CD4-positive, alpha-beta T cell treated with Interleukin-2 at 100 ng/mL for 4 hours (primary cell): Measurements from ENCODE around the gene FKBP15.
"Not testable (repeated sequence)": the region's sequence is repeated elsewhere in the genome, so short reads cannot be mapped to it uniquely, and the experiment has no call there.

Source experiments
- DNase-seq: peaks from one replicate; pipeline ENCODE4 v3.0.0-alpha.2; 2020; ENCODE audit warnings: low spot score

FKBP15 gene

DNA sequence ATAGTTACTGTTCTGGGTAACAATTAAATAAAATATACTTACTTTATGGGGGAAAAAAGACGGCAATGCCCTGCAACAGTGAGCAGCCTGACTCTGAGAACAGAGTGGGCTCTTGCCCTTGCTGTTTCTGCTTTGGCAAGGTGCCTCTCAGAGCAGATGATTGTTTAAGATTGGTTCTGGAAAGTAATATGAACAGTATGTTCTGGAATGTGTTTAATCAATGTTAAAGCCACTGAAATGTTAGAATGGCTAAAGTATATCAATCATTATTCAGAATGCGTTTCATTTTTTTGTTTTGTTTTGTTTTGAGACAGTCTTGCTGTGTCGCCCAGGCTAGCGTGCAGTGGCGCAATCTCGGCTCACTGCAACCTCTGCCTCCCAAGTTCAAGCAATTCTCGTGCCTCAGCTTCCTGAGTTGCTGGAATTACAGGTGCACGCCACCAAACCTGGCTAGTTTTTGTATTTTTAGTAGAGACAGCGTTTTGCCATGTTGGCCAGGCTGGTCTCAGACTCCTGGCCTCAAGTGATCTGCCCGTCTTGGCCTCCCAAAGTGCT lies 14.7 kb upstream of the FKBP15 start:
- not testable (repeated sequence) for DNase-seq

DNA sequence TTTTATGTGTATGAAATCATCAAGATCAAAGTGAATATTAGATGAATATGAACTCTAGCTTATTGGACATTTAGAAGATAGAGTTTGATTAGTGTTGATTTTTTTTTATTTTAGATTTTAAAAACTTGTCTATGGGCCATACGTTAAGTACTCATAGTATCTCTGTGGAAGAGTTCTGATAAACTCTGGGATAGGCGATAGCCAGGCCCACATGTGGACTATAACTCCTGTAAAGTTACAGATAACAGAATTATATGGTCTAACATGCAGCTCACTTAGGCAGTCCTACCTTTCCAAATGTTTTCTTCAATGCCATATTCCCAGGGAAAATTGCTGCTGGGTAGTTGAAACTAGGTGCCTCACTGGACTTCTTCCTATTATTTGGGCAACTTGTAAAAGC lies 10.6 kb upstream of the FKBP15 start:
- DNase-seq = no peak

DNA sequence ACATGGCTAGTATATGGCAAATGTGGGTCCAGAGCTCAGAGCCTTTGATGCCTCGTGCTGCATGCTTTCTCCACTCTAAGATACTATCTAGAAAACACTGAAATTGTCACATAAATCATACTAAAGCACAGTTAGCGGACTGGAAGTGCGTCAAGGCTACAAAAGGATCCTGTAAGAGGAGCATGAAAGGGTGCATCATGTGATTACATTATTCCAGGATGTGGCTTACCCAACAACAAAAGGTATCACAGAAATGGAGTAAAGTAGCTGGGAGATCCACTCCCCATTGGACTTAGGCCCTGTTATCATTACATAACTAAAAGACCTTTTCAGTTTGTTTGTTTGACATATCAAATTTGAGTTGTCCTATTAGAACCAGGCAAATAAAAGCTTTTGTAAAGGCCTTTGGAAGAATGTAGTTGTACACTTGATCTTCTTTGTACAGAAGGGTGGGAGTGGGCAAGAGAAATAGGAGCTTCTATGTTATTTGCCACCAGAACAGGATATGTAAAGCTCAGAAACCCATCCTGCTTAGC lies 7.1 kb upstream of the FKBP15 start:
- no peak for DNase-seq

DNA sequence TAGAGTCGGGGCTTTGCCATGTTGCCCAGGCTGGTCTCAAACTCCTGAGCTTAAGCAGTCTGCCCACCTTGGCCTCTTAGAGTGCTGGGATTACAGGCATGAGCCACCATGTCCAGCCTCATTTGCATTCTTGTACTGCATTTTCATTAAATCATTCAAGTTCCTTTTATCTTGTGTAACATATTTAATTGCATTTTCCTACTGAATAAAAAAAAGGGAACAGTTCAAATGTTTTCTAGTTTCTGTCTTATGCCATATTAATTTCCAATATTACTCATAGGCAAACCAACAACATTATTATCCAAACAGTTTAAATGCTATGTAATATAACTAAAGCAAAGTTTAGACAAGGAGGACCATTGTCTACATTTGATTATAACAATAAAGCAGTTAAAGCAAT lies 6.4 kb upstream of the FKBP15 start:
- no peak for DNase-seq

DNA sequence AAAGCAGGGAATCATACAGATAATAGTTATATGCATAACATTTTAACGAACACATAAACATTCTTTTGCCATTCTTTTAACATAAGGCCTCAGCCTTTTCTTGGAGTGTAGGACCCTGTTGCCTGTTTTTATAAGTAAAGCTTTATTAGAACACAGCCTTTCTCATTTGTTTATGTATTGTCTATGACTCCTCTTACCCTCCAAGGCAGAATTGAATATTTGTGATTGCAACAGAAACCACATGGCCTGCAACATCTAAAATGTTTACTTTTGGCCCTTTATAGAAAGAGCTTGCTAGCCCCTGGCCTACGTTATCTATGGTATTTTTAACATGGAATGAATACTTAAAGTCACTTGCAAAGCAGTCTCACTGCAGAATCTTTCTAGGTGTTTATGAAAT lies 2.9 kb upstream of the FKBP15 start:
- DNase-seq = no peak

DNA sequence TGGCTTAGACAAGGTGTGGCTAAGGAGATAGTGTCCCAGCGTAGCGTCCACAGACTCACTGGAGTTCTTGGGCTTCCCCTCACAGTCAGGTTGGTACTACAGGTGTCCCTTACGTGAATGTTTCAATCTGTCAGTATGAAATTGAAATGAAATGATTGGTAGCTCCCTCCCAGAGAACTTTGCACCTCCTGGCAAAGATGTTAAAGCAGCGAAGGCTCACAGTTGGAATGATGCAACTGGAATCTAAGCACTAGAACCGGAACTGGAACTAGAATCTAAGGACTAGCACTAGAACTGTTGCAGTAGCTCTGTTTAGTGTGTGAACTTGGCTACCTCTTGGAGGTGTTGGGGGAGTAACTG lies 1.4 kb upstream of the FKBP15 start:
- DNase-seq = no peak

DNA sequence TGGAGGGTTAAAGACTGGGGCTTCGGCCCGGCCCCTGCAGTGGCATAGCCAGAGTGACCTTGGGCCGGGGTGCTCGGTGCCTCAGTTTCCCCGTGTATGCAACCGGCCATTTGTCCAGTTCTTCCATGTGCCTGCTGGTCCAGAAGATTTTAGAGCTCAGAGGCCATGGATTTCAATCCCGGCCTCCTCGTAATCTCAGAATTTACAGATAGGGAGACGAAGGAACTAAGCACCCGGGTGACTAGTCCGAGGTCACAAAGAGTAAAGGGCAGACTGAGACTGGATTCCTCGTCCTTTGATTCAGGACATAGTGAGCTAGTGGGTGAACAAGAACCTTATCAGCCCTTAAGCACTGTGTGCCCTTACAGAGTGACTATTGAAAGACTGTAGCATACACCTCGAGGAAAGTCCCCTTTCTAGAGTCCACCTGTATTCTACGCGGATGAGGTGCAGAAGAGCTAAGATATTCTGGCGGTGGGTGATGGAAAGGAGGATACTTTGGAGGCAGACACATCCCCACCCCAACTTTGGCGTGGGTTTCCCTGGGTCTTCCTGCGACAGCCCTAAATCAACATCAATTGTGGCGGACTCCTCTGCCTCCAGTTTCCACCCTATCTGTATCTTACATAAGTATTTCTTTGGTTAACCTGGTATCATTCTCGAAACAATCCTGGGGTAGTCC lies 864 bp upstream of the FKBP15 start:
- DNase-seq = no peak

DNA sequence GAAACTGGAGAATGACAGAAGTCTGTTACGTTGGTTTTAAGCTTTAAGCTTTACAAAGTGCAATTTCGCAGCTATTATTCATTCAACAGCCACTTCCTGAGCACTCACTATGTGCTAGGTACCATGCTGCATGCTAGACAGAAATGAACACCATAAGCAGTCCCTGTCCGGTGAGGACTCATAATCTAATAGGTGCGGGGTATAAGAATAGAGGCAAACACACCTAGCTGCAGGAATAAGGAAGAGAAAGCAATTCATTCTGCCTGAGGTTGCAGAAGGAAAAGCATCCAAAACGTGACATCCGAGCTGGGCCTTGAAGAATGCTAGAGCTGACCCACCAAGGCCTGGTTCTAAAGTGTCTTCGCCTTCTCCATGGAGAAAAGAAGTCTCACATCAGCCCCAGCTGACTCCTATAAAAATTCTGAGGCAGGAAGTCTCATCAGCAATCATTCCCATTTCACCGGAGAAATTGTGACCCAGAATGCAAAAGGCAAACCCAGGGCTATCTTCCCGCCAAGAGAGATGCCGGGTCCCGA lies 542 bp downstream of the FKBP15 start:
- DNase-seq = peak; percentile 25

DNA sequence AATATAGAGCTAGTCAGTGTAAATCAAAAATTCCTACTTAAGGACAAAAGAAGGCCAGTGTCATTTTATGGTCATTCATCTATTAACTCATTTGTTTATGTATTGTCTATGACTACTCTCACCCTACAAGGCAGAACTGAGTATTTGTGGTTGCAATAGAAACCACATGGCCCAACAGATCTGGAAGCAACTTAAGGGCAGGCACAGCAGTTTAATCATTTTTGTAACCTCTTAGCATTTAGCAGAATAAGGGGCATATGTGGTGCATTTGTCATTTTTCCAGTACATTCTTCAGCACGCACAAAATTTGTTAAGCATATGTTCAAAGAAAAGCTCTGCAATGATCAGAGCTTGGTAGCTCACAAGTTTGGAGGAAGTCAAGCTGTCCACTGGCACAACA lies 1.1 kb downstream of the FKBP15 start:
- peak; percentile 42 for DNase-seq

DNA sequence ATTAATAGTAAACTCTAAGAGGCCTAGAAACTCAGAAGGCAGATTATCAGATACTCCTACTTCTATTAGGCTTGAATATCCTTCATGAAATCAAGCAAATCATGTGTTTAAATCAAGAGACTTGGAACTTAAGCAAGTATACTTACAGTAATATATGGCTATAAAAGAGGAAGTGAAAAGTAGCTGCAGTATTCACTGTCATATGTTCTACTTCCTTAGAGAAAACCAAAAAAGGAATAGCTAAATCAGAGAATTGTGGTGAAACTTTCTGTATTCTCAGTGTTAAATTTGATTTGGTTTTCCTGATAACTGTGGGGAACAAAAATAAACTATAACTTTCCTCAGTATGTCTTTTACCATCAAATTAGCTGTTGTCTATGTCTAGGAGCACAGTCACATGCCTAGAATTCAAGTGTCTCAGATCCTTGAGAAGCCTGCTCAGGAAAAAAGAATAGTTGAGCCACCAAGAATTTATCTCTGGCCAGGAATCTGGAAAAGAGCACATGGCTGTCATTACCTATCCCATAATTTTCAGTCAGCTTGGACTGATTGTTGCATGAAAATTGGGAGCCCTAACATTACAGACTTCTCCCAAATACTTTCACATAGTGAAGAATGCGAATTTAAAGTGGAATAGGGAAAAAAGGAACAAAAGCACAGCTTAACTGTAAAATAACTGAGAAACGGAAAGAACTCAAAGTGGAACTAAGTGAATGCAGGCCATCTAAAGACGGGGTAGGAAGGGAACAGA lies 1.7 kb downstream of the FKBP15 start:
- no peak for DNase-seq

DNA sequence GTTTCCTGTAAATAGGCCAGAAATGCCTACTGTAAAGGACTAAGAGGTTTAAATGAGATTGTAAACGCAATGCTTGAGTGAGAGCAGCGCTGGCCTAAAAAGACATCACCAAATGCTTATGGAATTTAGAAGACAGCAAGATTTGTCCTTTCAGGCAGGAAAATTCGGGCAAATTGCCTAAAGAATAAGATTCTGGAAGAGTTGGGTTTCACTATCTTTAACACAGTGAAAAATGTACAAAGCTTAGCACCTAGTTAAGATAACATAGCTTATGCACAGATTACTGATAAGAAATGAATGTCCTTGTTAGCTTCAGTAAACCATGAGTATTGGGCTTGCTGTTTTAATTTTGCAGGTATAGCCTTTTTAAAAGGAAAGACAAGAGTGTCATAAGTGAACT lies 4.7 kb downstream of the FKBP15 start:
- DNase-seq = no peak

DNA sequence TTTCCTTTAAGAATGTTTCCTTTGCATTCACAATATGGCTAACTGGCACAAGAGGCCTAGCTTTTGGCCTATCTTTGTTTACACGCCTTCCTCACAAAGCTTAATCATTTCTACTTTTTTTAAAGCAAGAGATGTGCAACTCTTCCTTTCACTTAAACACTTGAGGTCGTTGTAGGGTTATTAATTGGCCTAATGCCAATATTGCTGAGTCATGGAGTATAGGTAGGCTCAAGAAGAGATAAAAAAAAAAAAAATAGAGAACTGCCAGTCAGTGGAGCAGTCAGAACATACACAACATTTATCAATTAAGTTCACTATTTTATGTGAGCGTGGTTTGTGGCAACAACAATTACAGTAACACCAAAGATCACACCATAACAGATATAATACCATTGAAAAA lies 5.9 kb downstream of the FKBP15 start:
- DNase-seq = peak; percentile 70

DNA sequence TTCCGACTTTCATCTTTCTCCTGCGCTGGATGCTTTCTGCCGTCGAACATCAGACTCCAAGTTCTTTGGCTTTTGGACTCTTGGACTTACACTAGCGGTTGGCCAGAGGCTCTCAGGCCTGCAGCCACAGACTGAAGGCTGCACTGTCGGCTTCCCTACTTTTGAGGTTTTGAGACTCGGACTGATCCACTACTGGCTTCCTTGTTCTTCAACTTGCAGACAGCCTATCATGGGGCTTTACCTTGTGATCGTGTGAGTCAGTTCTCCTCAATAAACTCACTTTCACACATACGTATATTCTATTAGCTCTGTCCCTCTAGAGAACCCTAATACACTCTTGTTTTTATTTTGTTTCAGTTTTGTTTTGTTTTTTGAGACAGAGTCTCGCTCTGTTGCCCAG lies 10.3 kb downstream of the FKBP15 start:
- no peak for DNase-seq

DNA sequence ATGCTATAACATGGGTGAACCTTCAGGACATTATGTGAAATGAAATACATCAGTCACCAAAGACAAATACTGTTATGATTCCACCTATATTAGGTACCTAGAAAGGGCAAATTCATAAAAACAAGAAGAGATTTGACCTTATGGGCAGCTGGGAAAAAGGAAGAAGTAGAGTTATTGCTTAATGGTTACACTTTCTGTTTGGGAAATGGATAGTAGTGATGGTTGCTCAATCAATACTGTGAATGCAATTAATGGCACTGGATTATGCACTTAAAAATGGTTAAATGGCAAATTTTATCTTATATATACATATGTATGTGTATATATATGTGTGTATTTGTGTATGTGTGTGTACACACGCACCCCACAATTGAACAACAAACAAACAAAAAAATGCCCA lies 15.2 kb downstream of the FKBP15 start:
- DNase-seq = no peak

DNA sequence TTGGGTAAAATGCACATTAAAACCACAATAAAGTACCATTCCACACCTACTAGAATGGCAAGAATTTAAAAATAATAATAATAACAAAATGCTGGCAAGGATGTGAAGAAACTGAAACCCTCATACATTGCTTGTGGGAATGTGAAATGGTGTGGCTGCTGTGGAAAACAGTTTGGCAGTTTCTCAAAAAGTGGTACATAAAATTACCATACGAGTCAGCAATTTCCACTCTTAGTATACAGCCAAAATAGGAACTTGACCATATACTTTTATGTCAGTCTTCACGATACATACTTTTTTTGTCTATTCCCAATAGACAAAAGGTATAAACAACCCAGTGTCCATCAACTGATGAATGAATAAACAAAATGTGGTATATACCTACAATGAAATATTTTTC lies 15.6 kb downstream of the FKBP15 start:
- DNase-seq = no peak

DNA sequence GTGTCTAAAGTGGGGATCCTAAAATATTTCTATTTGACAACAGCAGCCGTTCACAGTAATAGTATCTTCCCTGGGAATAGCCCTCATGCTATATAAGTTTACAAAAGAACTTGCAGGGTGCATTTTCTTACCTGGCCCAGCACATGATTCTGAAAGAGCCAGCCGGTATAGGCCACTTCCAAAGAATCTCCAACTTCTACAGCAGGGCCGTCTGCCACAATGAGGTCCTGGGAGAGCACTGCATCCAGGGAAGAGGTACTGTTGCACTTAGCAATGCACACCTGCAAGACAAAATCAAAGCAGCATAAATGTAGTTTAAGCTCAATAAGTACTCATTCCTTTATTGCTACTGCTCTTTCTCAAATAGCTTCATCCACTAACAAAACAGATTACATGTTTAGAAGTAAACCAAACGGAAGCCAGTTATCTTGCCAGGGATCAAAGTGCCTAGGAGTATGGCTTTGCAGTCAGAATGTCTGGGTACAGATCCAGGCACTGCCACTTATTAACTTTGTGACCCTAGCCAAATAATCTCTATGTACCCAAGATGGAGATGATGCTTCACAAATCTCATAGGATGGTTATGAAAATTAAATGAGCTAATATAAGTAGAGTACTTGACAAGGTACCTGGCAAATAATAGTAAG lies 21.3 kb downstream of the FKBP15 start:
- no peak for DNase-seq

DNA sequence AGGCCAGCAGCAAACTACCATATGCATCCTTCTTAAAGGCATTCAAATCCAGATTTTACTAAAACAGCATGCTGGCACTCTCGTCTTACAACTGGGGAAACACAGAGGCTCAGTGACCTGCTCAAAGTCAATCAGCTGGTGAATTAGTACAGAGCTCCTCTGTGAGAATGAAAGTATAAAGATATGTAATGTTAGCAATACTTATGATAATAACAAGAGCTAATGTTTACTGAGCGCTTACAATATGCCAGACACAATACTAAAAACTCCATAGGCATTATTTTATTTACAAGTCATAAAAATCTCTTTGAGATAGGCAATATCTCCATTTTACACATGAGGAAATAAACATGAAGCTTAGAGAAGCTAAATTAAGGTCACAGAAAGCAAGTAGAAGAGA lies 28.6 kb downstream of the FKBP15 start:
- no peak for DNase-seq

DNA sequence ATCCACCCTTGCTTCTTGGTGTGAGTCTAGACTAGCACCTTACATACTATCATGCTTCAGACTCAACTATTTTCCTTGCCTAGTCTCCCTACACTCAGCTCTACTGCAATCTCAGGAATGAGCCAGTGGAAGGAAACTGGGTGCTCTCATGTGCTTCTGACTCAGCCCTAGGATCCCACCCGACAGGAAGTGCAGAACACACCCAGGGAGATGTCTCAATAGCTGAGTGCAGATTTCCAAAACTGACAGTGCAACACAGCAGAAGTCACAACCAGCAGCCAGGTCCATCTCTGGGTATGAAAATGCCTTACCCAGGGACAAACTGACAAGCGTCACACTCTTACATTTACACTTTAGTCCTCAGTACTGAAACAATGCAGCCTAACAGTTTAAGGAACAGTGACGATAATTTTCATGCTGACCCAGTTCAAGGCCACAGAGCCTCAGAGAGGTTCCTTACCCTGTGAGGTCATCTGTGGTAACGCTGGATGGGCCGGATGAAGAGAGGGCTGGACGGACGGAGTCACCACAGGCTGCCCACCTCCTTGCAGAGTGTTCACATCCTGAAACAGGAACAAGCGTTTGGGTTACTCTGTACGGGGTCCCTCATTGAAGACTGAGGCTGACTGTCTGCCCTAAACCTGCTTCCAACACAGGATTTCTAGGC lies 33.0 kb downstream of the FKBP15 start:
- peak; percentile 8 for DNase-seq

DNA sequence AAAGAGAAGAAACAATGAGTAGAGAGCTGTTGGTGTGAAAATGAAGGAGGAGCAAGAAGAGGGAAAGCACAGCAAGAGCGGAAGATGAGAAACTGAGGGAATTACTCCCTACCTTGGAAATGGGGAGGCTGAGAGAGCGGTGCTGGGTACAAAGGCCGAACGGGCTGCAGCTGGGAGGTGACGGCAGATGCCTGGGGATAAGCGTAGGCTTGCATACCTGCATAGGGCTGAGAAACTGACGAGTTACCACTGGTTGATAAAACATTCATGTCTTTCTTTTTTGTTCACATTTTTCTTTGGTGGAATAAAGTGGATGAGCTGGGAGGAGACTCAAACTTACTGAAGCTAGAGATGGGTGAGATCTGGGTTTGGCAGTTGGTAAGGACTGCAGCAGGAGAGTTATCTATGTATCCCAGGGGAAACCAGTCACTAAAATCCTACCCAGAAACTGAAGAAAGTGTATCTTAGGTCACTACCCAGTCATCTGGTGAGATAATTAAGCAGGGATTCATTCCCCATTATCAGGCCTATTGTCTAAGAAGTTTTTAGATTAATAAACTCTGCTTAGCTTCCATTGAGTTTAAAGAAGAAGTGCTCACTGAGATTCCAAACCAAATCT lies 34.8 kb downstream of the FKBP15 start:
- DNase-seq = no peak

DNA sequence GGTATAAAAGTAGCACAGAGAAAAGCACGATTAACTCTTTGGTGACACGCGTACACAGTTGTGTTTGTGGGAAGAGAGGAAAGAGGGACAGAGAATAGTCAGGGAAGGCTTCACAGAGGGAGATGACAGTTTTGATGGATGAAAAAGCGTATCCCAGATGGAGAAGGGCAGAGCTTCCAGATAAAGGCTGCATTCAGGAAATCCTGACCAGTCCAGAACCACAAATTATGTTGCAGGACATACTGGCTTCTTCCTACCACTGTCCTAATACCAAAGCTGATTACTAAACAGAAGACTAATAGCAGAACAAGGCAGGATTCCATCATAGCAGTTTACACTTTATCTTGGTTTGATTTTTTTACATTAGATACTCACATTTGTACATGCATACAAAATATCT lies 35.8 kb downstream of the FKBP15 start:
- DNase-seq = no peak

DNA sequence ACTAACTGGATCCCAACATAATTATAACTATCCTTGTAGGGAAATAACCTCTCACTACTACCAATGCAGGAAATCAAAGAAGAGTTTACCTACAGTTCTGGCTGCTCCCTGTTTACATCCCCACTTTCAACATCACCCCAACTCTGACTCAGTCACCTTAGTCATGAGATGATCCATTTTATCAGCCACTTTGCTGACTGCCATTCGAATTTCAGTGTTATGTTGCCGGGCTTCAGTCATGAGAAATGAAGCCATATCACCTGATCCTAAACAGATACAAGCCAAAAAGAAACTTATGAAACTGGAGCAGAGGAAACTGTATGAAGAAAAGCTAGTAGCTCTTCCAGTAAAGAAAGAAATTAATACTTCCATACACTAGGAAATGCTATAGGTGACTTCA lies 36.5 kb downstream of the FKBP15 start:
- no peak for DNase-seq
